Mesenchymal stem cell (in vitro differentiated cells and primary cell): ENCODE measurements around the gene ELFN2. TPM values are rescaled to one million over a fixed set of nuclear protein-coding genes. Genes with fewer than 3 reads are reported as not detected.
A peak's percentile ranks its signal among the peaks of the same experiment; 100 is the strongest.

Experiments
- DNase-seq: peaks from one replicate; pipeline ENCODE4 v3.0.0-alpha.2; 2013
- H2AFZ ChIP-seq: one replicate; pipeline ENCODE4 v1.6.1; 2013; ENCODE audit warnings: low read depth, mild to moderate bottlenecking, control low read depth, inconsistent platforms, low read length, moderate library complexity
- H2AK5ac ChIP-seq: 2 replicates; pipeline ENCODE4 v1.6.1; 2013; ENCODE audit warnings: low read length, moderate library complexity, mild to moderate bottlenecking, inconsistent platforms; ENCODE audit not compliant: severe bottlenecking
- H2BK120ac ChIP-seq: one replicate; pipeline ENCODE4 v1.6.1; 2013; ENCODE audit warnings: low read depth, mild to moderate bottlenecking, inconsistent platforms, low read length, moderate library complexity
- H2BK12ac ChIP-seq, 2 experiments: one replicate each; pipeline ENCODE4 v1.6.1; 2013; ENCODE audit warnings: inconsistent platforms in 2 of 2, low read length in 2 of 2, mild to moderate bottlenecking in 2 of 2, moderate library complexity in 2 of 2, control low read depth in 1 of 2
- H2BK15ac ChIP-seq: one replicate; pipeline ENCODE4 v1.6.1; 2013; ENCODE audit warnings: mild to moderate bottlenecking, low read depth, inconsistent platforms; ENCODE audit not compliant: poor library complexity, severe bottlenecking
- H2BK5ac ChIP-seq: 2 replicates; pipeline ENCODE4 v1.6.1; 2013; ENCODE audit warnings: low read depth, mild to moderate bottlenecking, low read length, control low read depth, inconsistent platforms; ENCODE audit not compliant: poor library complexity, severe bottlenecking
- H3K14ac ChIP-seq, 2 experiments: one replicate each; pipeline ENCODE4 v1.6.1; 2013; ENCODE audit warnings: inconsistent platforms in 2 of 2, low read length in 2 of 2, control low read depth in 1 of 2, mild to moderate bottlenecking in 1 of 2, moderate library complexity in 1 of 2
- H3K18ac ChIP-seq, 2 experiments: one replicate each; pipeline ENCODE4 v1.6.1; 2013; ENCODE audit warnings: inconsistent platforms in 2 of 2, low read length in 2 of 2, control low read depth in 1 of 2, low read depth in 1 of 2, mild to moderate bottlenecking in 1 of 2
- H3K23ac ChIP-seq, 2 experiments: one replicate each; pipeline ENCODE4 v1.6.1; 2013; ENCODE audit warnings: inconsistent platforms in 2 of 2, low read length in 2 of 2, mild to moderate bottlenecking in 2 of 2, moderate library complexity in 2 of 2, control low read depth in 1 of 2
- H3K27ac ChIP-seq: 2 replicates; pipeline ENCODE4 v1.5.1; 2013; ENCODE audit warnings: mild to moderate bottlenecking, moderate library complexity, low read length, control low read depth, inconsistent platforms; ENCODE audit not compliant: poor library complexity, severe bottlenecking
- H3K27me3 ChIP-seq, 2 experiments: 2 replicates each; pipeline versions ENCODE4 v1.6.1 to v1.7.0; 2013; ENCODE audit warnings: low read length in 2 of 2, mild to moderate bottlenecking in 2 of 2, moderate library complexity in 2 of 2, control low read depth in 1 of 2, inconsistent platforms in 1 of 2; ENCODE audit not compliant: control insufficient read depth in 1 of 2, insufficient read depth in 1 of 2
- H3K36me3 ChIP-seq, 2 experiments: 2 replicates each; pipeline versions ENCODE4 v1.6.1 to v1.7.0; 2013; ENCODE audit warnings: low read length in 2 of 2, control low read depth in 1 of 2, inconsistent platforms in 1 of 2, low read depth in 1 of 2, mild to moderate bottlenecking in 1 of 2; ENCODE audit not compliant: insufficient read depth in 2 of 2, control insufficient read depth in 1 of 2
- H3K4ac ChIP-seq, 2 experiments: one replicate each; pipeline ENCODE4 v1.6.1; 2013; ENCODE audit warnings: inconsistent platforms in 2 of 2, low read length in 2 of 2, mild to moderate bottlenecking in 2 of 2, moderate library complexity in 2 of 2, control low read depth in 1 of 2, low read depth in 1 of 2
- H3K4me1 ChIP-seq: 2 replicates; pipeline ENCODE4 v1.6.1; 2013; ENCODE audit warnings: low read depth, low read length, control low read depth; ENCODE audit not compliant: control insufficient read depth, insufficient read depth
- H3K4me2 ChIP-seq: 2 replicates; pipeline ENCODE4 v1.6.1; 2013; ENCODE audit warnings: low read length, mild to moderate bottlenecking, inconsistent platforms; ENCODE audit not compliant: poor library complexity, severe bottlenecking
- H3K4me3 ChIP-seq, 2 experiments: 2 replicates each; pipeline versions ENCODE4 v1.5.1 to v1.7.0; 2013; ENCODE audit warnings: low read length in 2 of 2, mild to moderate bottlenecking in 2 of 2, control low read depth in 1 of 2, low read depth in 1 of 2; ENCODE audit not compliant: insufficient read depth in 1 of 2
- H3K79me1 ChIP-seq: replicated peaks from 2 replicates; pipeline ENCODE4 v1.6.1; 2013; ENCODE audit warnings: mild to moderate bottlenecking, control low read depth, low read length, inconsistent platforms; ENCODE audit not compliant: poor library complexity, severe bottlenecking
- H3K9ac ChIP-seq: 2 replicates; pipeline ENCODE4 v1.7.0; 2013; ENCODE audit warnings: mild to moderate bottlenecking, low read length, moderate library complexity
- H3K9me3 ChIP-seq: 2 replicates; pipeline ENCODE4 v1.7.0; 2013; ENCODE audit warnings: mild to moderate bottlenecking, low read length; ENCODE audit not compliant: control insufficient read depth
- H4K8ac ChIP-seq: one replicate; pipeline ENCODE4 v1.6.1; 2013; ENCODE audit warnings: inconsistent platforms, mild to moderate bottlenecking, low read length, moderate library complexity
- H4K91ac ChIP-seq: one replicate; pipeline ENCODE4 v1.6.1; 2013; ENCODE audit warnings: mild to moderate bottlenecking, low read length, inconsistent platforms
- WGBS: methylation state at CpG from one replicate; pipeline ENCODE4 v1.1.7; 2013; ENCODE audit warnings: mixed read lengths; 5-methylcytosine and 5-hydroxymethylcytosine counted together
- polyA plus RNA-seq, 2 experiments: library from polyadenylated mRNA; stranded (reverse); fragments of 200-250 nt; gene quantifications; one replicate each; pipeline ENCODE4 v1.2.3, GENCODE V29; 2013

The ELFN2 gene, protein sequence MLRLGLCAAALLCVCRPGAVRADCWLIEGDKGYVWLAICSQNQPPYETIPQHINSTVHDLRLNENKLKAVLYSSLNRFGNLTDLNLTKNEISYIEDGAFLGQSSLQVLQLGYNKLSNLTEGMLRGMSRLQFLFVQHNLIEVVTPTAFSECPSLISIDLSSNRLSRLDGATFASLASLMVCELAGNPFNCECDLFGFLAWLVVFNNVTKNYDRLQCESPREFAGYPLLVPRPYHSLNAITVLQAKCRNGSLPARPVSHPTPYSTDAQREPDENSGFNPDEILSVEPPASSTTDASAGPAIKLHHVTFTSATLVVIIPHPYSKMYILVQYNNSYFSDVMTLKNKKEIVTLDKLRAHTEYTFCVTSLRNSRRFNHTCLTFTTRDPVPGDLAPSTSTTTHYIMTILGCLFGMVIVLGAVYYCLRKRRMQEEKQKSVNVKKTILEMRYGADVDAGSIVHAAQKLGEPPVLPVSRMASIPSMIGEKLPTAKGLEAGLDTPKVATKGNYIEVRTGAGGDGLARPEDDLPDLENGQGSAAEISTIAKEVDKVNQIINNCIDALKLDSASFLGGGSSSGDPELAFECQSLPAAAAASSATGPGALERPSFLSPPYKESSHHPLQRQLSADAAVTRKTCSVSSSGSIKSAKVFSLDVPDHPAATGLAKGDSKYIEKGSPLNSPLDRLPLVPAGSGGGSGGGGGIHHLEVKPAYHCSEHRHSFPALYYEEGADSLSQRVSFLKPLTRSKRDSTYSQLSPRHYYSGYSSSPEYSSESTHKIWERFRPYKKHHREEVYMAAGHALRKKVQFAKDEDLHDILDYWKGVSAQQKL
- polyA plus RNA-seq (2013, experiment 1 of 2) = 5.2 TPM
- polyA plus RNA-seq (2013, experiment 2 of 2) = 5.1 TPM

GRCh38 chr22:37427135-37427710 lies at the start of gene ELFN2:
Gene ELFN2, minus strand, starts transcription at chr22:37427479. Its CDS starts 51,945 bp downstream, at chr22:37375534.
- H3K4me1 ChIP-seq = peaks cover 63% of the 10 kb centered on the region
- H3K4ac ChIP-seq = peak within 1 kb of the TSS in 1 of 2 experiments; percentile 57
- peak within 1 kb of the TSS in 1 of 2 experiments; percentile 79 for H3K14ac ChIP-seq
- peak within 1 kb of the TSS; percentile 74 for H4K91ac ChIP-seq
- H3K9ac ChIP-seq = no peak within 1 kb of the TSS
- H3K18ac ChIP-seq = peak within 1 kb of the TSS; percentile 83 to 85
- H2BK12ac ChIP-seq = peak within 1 kb of the TSS; percentile 11 to 83
- H2AK5ac ChIP-seq = peak within 1 kb of the TSS; percentile 63
- H2AFZ ChIP-seq = peak within 1 kb of the TSS; percentile 57
- peak; percentile 49 for DNase-seq
- peak within 1 kb of the TSS; percentile 91 for H2BK15ac ChIP-seq
- H3K23ac ChIP-seq = peak within 1 kb of the TSS in 1 of 2 experiments; percentile 57
- H3K4me2 ChIP-seq = peak within 1 kb of the TSS; percentile 81
- H3K9me3 ChIP-seq = no peaks in the 10 kb centered on the region
- H3K27ac ChIP-seq = peak within 1 kb of the TSS; percentile 34
- peak within 1 kb of the TSS; percentile 90 for H2BK120ac ChIP-seq
- 0% methylated on average over 28 of the region's 72 CpGs for WGBS
- peaks cover 7% of the 10 kb centered on the region for H3K79me1 ChIP-seq
- H2BK5ac ChIP-seq = peak within 1 kb of the TSS; percentile 49
- peak within 1 kb of the TSS; percentile 47 to 84 for H3K4me3 ChIP-seq
- peak within 1 kb of the TSS; percentile 35 for H4K8ac ChIP-seq
- H3K36me3 ChIP-seq = peaks cover 0 to 4% of the 10 kb centered on the region in 2 experiments
- peaks cover 0 to 81% of the 10 kb centered on the region in 2 experiments for H3K27me3 ChIP-seq

GRCh38 chr22:37476389-37477329 lies 49.4 kb upstream of the ELFN2 start:
- Histone ChIP-seq H3K4me1 (peaks cover 16% of the 10 kb centered on the region), H2BK5ac (no peak overlapping the region), H3K18ac (no peak overlapping the region), H2AK5ac (no peak overlapping the region), H3K27ac (no peak overlapping the region), H3K79me1 (no peaks in the 10 kb centered on the region), H4K91ac (no peak overlapping the region), H3K4ac (no peak overlapping the region), H3K4me2 (no peak overlapping the region), H3K36me3 (peaks cover 0 to 23% of the 10 kb centered on the region in 2 experiments), H2BK120ac (no peak overlapping the region), H3K9me3 (no peaks in the 10 kb centered on the region), H3K14ac (no peak overlapping the region), H3K23ac (no peak overlapping the region), H3K4me3 (no peak overlapping the region), H2BK15ac (no peak overlapping the region), H2BK12ac (no peak overlapping the region), H4K8ac (no peak overlapping the region), H2AFZ (no peak overlapping the region), H3K9ac (no peak overlapping the region), H3K27me3 (peaks cover 0 to 67% of the 10 kb centered on the region in 2 experiments)
- WGBS = 67% methylated on average over 13 of the region's 14 CpGs
- no peak for DNase-seq

DNA sequence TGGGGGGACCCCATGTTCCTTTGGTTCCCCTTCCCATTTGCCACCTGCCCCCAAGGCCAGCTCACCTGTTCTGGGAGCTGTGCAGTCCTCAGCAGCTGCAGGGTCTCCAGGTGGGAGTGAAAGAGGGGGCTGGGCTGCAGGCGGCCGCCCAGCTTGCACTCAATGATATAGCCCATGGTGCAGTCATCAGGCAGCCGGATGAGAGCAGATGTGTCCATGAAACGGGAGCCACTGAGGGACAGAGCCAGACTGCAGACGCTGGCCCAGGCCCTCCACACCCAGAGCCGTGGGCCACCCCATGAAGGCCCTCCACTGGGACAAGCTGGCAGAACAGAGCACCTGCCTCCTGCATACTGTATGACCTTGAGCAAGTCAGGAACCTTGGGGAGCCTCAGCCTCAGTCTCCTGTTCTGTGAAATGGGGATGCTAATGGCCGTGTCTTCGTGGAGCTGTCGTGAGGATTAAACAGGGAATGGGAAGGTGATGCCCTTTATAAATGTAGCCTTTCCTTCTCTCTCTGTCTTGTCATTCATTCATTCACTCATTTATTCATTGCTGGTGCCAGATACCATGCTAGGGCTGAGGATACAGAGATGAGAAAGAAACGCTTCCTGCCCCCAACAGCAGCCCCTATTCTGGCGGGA lies 47.3 kb upstream of the ELFN2 start:
- Histone ChIP-seq H3K4me3 (no peak overlapping the region), H2BK15ac (no peak overlapping the region), H3K9ac (no peak overlapping the region), H3K27ac (no peak overlapping the region), H3K27me3 (peaks cover 0 to 72% of the 10 kb centered on the region in 2 experiments), H3K9me3 (no peaks in the 10 kb centered on the region), H3K79me1 (no peaks in the 10 kb centered on the region), H2AFZ (no peak overlapping the region), H3K36me3 (peaks cover 0 to 34% of the 10 kb centered on the region in 2 experiments), H3K23ac (no peak overlapping the region), H2BK5ac (no peak overlapping the region), H3K18ac (no peak overlapping the region), H2BK12ac (no peak overlapping the region), H3K4me2 (no peak overlapping the region), H4K91ac (no peak overlapping the region), H3K14ac (no peak overlapping the region), H2AK5ac (no peak overlapping the region), H2BK120ac (no peak overlapping the region), H3K4ac (no peak overlapping the region), H3K4me1 (peaks cover 14% of the 10 kb centered on the region), H4K8ac (no peak overlapping the region)
- DNase-seq = no peak
- 83% methylated on average over 8 of the region's 11 CpGs for WGBS
